ACHN (cell line): Measurements from ENCODE around the gene FLNB.

Experiments used
- DNase-seq: peaks from one replicate; pipeline ENCODE4 v3.0.0-alpha.2; 2015
- in situ Hi-C: cut with HindIII; loops from 2 replicates; pipeline ENCODE4 v1.10.0; 2017; ENCODE audit warnings: low sequenced_read_pairs, low pct_ligation_motif_present, low pct_unique_long_range_greater_than_20kb

The FLNB gene

DNA sequence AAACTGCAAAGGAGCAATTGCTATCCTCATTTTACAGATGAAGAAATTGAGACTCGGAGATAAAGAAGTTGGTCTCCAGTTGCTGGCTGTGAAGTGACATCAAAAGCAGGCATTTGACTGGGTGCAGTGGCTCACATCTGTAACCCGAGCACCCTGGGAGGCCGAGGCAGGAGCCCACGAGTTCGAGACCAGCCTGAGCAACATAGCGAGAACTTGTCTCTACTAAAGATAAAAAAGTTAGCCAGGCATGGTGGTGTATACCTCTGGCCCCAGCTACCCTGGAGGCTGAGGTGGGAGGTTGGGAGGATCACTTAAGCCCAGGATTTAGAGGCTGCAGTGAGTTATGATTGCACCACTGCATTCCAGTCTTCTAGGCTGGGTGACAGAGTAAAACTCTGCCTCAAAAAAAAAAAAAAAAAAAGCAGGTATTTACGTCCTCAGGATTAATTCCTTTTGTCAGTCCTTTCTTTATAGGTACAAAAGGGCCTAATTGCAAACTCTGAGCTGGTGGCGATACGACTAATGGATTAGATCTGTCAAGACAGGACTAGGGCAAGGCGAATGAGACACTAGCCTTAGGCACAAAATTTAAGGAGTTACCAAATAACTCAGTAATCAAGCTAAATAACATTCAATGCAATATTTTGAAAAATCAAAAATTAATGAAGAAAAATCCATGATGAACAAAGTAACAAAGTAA lies 208.4 kb downstream of the FLNB start:
- in situ Hi-C loops = no loop called here
- DNase-seq = no peak

DNA sequence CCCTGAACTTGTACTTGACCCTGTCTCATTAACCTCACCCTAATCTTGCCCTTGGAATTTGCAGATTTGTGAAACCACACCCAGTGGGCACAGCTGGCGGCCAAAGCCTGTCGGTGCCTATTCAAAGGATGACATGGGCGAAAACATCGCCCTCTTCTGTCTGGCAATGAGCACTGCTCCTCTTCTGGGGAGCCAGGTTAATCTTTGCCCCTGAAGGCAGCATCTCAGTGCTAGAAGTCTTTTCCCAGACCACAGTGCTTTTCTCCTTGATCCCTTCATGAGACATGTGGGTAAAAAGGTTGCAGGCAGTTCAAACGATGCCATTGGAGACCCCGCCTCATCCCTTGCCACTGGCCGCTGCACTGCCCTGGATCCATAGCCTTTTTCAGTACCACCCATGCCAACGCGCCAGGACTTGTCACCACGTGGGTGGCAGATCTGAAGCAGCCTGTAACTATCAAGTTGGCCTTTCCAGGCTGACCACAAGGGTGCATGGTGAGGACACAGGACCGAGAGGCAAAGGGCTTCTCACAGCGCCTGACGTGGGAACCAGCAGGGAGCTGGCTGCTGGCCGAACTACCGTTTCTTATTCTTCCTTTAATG lies 209.1 kb downstream of the FLNB start:
- DNase-seq = peak; percentile 64
- in situ Hi-C loops = no loop called here

DNA sequence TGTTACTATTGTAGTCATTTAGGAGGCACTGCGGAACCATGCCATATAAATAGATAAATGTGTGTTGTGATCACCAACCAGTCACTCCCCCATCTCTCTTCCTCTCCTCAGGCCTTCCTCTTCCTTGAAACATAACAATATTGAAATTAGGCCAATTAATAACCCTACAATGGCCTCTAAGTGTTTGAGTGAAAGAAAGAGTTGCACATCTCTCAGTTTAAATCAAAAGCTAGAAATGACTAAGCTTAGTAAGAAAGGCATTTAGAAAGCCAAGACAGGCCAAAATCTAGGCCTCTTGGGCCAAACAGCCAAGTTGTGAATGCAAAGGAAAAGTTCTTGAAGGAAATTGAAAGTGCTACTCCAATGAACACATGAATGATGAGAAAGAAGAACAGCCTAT lies 210.7 kb downstream of the FLNB start:
- in situ Hi-C loops = no loop called here
- no peak for DNase-seq
